ENCODE results near the gene PARP12.

The PARP12 gene

DNA sequence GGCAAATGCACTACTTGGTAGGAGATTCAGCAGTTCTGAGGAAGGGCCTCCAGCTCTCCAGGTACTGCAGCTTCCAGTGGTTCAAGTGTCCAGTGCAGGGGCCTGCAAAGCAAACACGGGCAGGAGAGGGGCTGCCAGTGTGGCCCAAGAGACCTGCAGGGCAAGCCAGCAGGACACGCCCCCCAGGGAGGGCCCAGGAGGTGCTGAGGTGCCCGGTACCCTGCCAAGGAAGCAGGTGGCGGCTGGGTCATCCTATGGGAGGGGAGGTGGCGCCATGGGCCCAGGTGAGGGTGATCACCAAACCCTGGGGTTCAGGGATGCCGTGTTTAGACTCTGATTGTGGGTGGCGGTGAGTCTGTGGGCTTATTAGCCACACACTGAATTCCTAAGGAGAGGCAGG lies 45.7 kb downstream of the PARP12 start:
- no peaks in the 10 kb centered on the region for H3K9me3 ChIP-seq (ENCODE audit: control insufficient read depth, insufficient read depth, low read depth, low read length)

DNA sequence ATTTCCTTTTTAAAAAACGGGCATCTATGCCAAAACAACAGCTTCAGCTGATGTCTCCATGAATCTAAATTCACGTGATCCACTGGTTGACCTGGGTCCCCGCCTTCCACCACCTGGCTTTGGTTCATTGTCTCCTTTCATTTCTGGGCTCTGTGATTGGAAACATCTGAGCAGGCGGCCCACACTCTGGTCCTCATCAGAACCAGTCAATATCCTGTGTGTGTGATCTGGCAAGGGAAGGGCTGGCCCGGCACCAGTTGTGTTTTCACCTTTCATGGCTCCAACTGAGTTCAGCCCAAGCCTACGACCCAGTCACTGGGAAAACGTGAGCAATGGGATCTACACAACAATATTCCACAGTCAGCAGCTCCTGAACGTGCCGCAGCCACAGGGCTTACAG lies 46.2 kb downstream of the PARP12 start:
- no peaks in the 10 kb centered on the region for H3K36me3 ChIP-seq (ENCODE audit: control insufficient read depth in 2 of 2, insufficient read depth in 1 of 2, low read length in 2 of 2)
- ChIA-PET POLR2A (no interaction called here), CTCF (interaction anchor here (2.8 kb wide), 1 partner anchor 10 kb away, joined by 12 read pairs; no protein-coding TSS in a partner anchor)
- no peaks in the 10 kb centered on the region for H3K9me3 ChIP-seq (ENCODE audit: control insufficient read depth, insufficient read depth, low read depth, low read length)
- TF ChIP-seq ZNF214 (tag by site-specific recombination; IDR thresholded peaks at IDR 0.05; ENCODE audit: borderline replicate concordance) (no peak), ZNF514 (tag by site-specific recombination; IDR thresholded peaks at IDR 0.05) (no peak), ZNF266 (tag by site-specific recombination; IDR thresholded peaks at IDR 0.05; ENCODE audit: low read depth) (no peak), ZNF16 (tag by site-specific recombination; IDR thresholded peaks at IDR 0.05; ENCODE audit: low read depth) (no peak), ZIC2 (tag by site-specific recombination; IDR thresholded peaks at IDR 0.05) (no peak), ZFP41 (tag by site-specific recombination; IDR thresholded peaks at IDR 0.05; ENCODE audit: borderline replicate concordance) (no peak), KLF8 (tag by site-specific recombination; IDR thresholded peaks at IDR 0.05) (no peak), KLF10 (tag by site-specific recombination; IDR thresholded peaks at IDR 0.05) (no peak), GLI2 (tag by site-specific recombination; IDR thresholded peaks at IDR 0.05; ENCODE audit: borderline replicate concordance, low read depth) (no peak)
- TF ChIP-seq, protein P1, sequence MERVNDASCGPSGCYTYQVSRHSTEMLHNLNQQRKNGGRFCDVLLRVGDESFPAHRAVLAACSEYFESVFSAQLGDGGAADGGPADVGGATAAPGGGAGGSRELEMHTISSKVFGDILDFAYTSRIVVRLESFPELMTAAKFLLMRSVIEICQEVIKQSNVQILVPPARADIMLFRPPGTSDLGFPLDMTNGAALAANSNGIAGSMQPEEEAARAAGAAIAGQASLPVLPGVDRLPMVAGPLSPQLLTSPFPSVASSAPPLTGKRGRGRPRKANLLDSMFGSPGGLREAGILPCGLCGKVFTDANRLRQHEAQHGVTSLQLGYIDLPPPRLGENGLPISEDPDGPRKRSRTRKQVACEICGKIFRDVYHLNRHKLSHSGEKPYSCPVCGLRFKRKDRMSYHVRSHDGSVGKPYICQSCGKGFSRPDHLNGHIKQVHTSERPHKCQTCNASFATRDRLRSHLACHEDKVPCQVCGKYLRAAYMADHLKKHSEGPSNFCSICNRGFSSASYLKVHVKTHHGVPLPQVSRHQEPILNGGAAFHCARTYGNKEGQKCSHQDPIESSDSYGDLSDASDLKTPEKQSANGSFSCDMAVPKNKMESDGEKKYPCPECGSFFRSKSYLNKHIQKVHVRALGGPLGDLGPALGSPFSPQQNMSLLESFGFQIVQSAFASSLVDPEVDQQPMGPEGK (tag by site-specific recombination; IDR thresholded peaks at IDR 0.05) = no peak
- TF ChIP-seq, protein P2, sequence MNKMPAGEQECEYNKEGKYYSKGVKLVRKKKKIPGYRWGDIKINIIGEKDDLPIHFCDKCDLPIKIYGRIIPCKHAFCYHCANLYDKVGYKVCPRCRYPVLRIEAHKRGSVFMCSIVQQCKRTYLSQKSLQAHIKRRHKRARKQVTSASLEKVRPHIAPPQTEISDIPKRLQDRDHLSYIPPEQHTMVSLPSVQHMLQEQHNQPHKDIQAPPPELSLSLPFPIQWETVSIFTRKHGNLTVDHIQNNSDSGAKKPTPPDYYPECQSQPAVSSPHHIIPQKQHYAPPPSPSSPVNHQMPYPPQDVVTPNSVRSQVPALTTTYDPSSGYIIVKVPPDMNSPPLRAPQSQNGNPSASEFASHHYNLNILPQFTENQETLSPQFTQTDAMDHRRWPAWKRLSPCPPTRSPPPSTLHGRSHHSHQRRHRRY (tag by site-specific recombination; IDR thresholded peaks at IDR 0.05) = no peak
- no peak overlapping the region for H3K27ac ChIP-seq (ENCODE audit: extremely low read depth, low read depth, low read length)
- H3K4me1 ChIP-seq (ENCODE audit: control insufficient read depth, insufficient read depth, low read length) = no peaks in the 10 kb centered on the region
- H3K4me3 ChIP-seq (ENCODE audit: low read depth, low read length) = no peak overlapping the region

More for the DNA sequence above, 45.7 kb downstream of the PARP12 start:
- no peak for TF ChIP-seq SP3 (tag by site-specific recombination; IDR thresholded peaks at IDR 0.05)
- 0 out of 2 replicates have a peak, but pooled peaks have one; percentile 15 for TF ChIP-seq KLF9 (tag by site-specific recombination; IDR thresholded peaks at IDR 0.05; ENCODE audit: low read depth)
- TF ChIP-seq ZNF747 (tag by site-specific recombination; IDR thresholded peaks at IDR 0.05) = no peak
- H3K36me3 ChIP-seq (ENCODE audit: control insufficient read depth in 2 of 2, insufficient read depth in 1 of 2, low read length in 2 of 2) = no peaks in the 10 kb centered on the region
- CTCF ChIA-PET = interaction anchor here (2.8 kb wide), 1 partner anchor 11 kb away, joined by 12 read pairs; no protein-coding TSS in a partner anchor
- no peaks in the 10 kb centered on the region for H3K4me1 ChIP-seq (ENCODE audit: control insufficient read depth, insufficient read depth, low read length)
- H3K27ac ChIP-seq (ENCODE audit: extremely low read depth, low read depth, low read length) = no peak overlapping the region
- POLR2A ChIA-PET = no interaction called here
- H3K4me3 ChIP-seq (ENCODE audit: low read depth, low read length) = no peak overlapping the region

DNA sequence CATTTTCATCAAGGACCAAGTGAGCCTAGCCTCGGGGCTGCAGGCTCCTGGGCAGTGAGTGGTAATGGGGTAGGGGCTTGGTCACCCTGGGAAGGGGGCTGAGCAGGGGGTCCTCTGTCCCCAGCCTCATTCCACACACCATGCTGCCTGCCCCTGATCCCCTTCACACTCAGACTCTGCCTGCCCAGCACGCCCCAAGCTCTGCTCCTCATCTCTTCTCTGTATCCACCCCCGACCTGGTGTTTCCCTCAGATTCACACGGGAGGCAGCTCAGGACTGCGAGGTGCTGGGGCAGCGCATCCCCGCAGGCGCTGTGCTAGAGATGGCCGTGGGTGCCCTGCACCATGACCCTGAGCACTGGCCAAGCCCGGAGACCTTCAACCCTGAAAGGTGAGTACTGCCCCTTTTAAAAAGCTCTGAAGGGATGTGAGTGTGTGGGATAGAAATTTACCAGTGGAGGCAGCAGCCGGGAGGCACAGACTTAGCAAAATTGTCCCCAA lies 47.2 kb downstream of the PARP12 start:
- ChIA-PET POLR2A (no interaction called here), CTCF (interaction anchor here (0.6 to 1.2 kb wide), 2 partner anchors 9 to 489 kb away, joined by 3 to 7 read pairs; no protein-coding TSS in a partner anchor)
- no peaks in the 10 kb centered on the region for H3K36me3 ChIP-seq (ENCODE audit: control insufficient read depth in 2 of 2, insufficient read depth in 1 of 2, low read length in 2 of 2)
- H3K4me3 ChIP-seq (ENCODE audit: low read depth, low read length) = no peak overlapping the region
- TF ChIP-seq ZNF366 (tag by site-specific recombination; conservative IDR thresholded peaks at IDR 0.05) = no peak
- TF ChIP-seq, protein P3, sequence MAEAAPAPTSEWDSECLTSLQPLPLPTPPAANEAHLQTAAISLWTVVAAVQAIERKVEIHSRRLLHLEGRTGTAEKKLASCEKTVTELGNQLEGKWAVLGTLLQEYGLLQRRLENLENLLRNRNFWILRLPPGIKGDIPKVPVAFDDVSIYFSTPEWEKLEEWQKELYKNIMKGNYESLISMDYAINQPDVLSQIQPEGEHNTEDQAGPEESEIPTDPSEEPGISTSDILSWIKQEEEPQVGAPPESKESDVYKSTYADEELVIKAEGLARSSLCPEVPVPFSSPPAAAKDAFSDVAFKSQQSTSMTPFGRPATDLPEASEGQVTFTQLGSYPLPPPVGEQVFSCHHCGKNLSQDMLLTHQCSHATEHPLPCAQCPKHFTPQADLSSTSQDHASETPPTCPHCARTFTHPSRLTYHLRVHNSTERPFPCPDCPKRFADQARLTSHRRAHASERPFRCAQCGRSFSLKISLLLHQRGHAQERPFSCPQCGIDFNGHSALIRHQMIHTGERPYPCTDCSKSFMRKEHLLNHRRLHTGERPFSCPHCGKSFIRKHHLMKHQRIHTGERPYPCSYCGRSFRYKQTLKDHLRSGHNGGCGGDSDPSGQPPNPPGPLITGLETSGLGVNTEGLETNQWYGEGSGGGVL (tag by site-specific recombination; IDR thresholded peaks at IDR 0.05) = no peak
- TF ChIP-seq, protein P4, sequence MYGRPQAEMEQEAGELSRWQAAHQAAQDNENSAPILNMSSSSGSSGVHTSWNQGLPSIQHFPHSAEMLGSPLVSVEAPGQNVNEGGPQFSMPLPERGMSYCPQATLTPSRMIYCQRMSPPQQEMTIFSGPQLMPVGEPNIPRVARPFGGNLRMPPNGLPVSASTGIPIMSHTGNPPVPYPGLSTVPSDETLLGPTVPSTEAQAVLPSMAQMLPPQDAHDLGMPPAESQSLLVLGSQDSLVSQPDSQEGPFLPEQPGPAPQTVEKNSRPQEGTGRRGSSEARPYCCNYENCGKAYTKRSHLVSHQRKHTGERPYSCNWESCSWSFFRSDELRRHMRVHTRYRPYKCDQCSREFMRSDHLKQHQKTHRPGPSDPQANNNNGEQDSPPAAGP (tag by site-specific recombination; IDR thresholded peaks at IDR 0.05) = no peak
- no peak for TF ChIP-seq SETDB1 (IDR thresholded peaks at IDR 0.05; ENCODE audit: insufficient read length, low read length)
- no peak for TF ChIP-seq ZBTB20 (tag by site-specific recombination; IDR thresholded peaks at IDR 0.05)
- no peak for TF ChIP-seq ZNF521 (tag by site-specific recombination; IDR thresholded peaks at IDR 0.05)
- TF ChIP-seq SALL2 (tag by site-specific recombination; IDR thresholded peaks at IDR 0.05; ENCODE audit: borderline replicate concordance) = no peak
- no peaks in the 10 kb centered on the region for H3K9me3 ChIP-seq (ENCODE audit: control insufficient read depth, insufficient read depth, low read depth, low read length)
- no peaks in the 10 kb centered on the region for H3K4me1 ChIP-seq (ENCODE audit: control insufficient read depth, insufficient read depth, low read length)
- H3K27ac ChIP-seq (ENCODE audit: extremely low read depth, low read depth, low read length) = no peak overlapping the region

Measured in HEK293 (cell line).